Chondrocyte (in vitro differentiated cells): ENCODE measurements around the gene SLC35E3. TPM values are rescaled to one million over a fixed set of nuclear protein-coding genes. Genes with fewer than 3 reads are reported as not detected.

Source experiments
- DNase-seq: peaks from one replicate; pipeline ENCODE4 v3.0.0; 2021; ENCODE audit warnings: mixed read lengths, low spot score
- H3K27ac Mint-ChIP-seq: one replicate; pipeline ENCODE4 v1.8.0; 2021; ENCODE audit warnings: mild to moderate bottlenecking, moderate library complexity, mixed read lengths; ENCODE audit not compliant: unreplicated experiment
- H3K27me3 Mint-ChIP-seq: 2 replicates; pipeline ENCODE4 v1.8.0; 2021; ENCODE audit warnings: low read depth, mixed read lengths
- H3K36me3 Mint-ChIP-seq: 2 replicates; pipeline ENCODE4 v1.8.0; 2021; ENCODE audit warnings: low read depth, mixed read lengths
- H3K4me1 Mint-ChIP-seq: 2 replicates; pipeline ENCODE4 v1.8.0; 2021; ENCODE audit warnings: low read depth, mild to moderate bottlenecking, mixed read lengths
- H3K4me3 Mint-ChIP-seq: one replicate; pipeline ENCODE4 v1.8.0; 2021; ENCODE audit warnings: mild to moderate bottlenecking, moderate library complexity, mixed read lengths; ENCODE audit not compliant: unreplicated experiment
- H3K9me3 Mint-ChIP-seq: 2 replicates; pipeline ENCODE4 v1.8.0; 2021; ENCODE audit warnings: low read depth, mixed read lengths
- total RNA-seq: library from RNA; stranded (reverse); gene quantifications from 3 replicates; pipeline ENCODE4 v1.2.1, GENCODE V29; 2021
- TF ChIP-seq, protein P1 (sequence below): fragments of 200-600 bp; sonication (generic); IDR thresholded peaks from 2 replicates; pipeline ENCODE4 v1.5.0; 2021; ENCODE audit warnings: antibody characterized with exemption, mild to moderate bottlenecking, moderate library complexity

The SLC35E3 gene
- total RNA-seq, 1 donor from 2014 or later, result 13.6 TPM

DNA sequence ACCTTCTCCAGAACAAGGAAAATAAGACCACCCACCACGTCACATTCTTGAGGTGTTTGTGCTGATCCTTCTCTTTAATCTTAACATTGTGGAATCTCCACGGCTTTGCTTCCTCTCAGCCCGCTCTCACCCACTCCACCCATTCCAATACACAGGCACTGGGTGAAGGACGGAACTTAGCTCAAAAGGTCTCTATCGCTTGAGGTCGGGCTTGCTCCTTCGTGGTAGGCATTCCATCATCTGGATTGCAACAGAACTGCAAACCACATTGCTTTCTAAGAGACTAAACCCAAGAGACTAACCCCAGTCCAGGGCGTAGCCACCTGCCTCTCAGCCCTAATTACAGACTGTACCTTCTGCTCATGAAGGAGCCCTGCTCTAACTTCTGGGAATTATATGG, 38.0 kb downstream of the SLC35E3 start:
- H3K4me1 Mint-ChIP-seq, result peaks cover 6% of the 10 kb centered on the region
- H3K36me3 Mint-ChIP-seq, result no peaks in the 10 kb centered on the region
- H3K27ac Mint-ChIP-seq, result no peak overlapping the region
- no peaks in the 10 kb centered on the region for H3K9me3 Mint-ChIP-seq
- H3K4me3 Mint-ChIP-seq, result no peak overlapping the region
- H3K27me3 Mint-ChIP-seq, result no peaks in the 10 kb centered on the region
- TF ChIP-seq, protein P1, sequence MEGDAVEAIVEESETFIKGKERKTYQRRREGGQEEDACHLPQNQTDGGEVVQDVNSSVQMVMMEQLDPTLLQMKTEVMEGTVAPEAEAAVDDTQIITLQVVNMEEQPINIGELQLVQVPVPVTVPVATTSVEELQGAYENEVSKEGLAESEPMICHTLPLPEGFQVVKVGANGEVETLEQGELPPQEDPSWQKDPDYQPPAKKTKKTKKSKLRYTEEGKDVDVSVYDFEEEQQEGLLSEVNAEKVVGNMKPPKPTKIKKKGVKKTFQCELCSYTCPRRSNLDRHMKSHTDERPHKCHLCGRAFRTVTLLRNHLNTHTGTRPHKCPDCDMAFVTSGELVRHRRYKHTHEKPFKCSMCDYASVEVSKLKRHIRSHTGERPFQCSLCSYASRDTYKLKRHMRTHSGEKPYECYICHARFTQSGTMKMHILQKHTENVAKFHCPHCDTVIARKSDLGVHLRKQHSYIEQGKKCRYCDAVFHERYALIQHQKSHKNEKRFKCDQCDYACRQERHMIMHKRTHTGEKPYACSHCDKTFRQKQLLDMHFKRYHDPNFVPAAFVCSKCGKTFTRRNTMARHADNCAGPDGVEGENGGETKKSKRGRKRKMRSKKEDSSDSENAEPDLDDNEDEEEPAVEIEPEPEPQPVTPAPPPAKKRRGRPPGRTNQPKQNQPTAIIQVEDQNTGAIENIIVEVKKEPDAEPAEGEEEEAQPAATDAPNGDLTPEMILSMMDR, result no peak
- no peak for DNase-seq

DNA sequence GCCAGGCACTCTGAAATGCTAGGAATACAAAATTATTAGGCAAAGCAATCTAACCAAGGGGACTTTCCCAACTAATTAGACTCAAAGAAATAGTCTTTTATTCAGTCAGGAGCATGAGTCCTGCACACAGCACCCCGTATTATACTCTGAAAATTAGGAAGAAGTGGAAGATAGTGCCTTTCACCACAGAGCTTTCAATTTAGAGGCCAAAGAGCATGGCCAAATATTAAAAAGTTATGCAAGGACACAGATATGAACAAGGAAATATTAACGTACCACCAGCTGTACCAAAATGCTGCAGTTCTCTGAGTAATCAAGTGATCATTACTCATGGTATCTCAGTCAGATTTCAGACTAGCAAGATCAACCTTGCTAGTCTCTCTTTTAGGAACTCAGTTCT, 39.4 kb downstream of the SLC35E3 start:
- DNase-seq, result no peak
- Mint-ChIP-seq H3K36me3 (no peaks in the 10 kb centered on the region), H3K9me3 (no peaks in the 10 kb centered on the region), H3K27ac (no peak overlapping the region), H3K4me1 (peaks cover 6% of the 10 kb centered on the region), H3K27me3 (no peaks in the 10 kb centered on the region), H3K4me3 (no peak overlapping the region)
- TF ChIP-seq, protein P1, result no peak

DNA sequence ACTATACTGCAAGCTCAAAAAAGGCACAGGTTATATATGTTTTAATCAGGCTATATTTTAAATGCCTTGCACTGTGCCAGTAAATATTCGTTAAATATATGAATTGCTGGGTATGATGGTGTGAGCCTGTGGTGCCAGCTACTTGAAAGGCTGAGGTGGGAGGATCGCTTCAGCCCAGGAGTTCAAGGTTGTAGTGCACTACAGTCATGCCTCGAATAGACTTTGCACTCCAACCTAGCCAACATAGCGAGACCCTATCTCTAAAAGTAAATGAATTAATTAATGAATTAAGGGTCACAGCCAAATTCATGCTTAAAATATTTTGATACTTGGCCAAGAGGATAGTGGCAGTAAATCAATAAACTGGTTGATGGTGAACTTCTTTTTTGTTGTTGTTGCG, 39.8 kb downstream of the SLC35E3 start:
- no peak for DNase-seq
- Mint-ChIP-seq H3K27me3 (no peaks in the 10 kb centered on the region), H3K4me3 (no peak overlapping the region), H3K4me1 (peaks cover 6% of the 10 kb centered on the region), H3K9me3 (no peaks in the 10 kb centered on the region), H3K36me3 (no peaks in the 10 kb centered on the region), H3K27ac (no peak overlapping the region)
- TF ChIP-seq, protein P1, result no peak

DNA sequence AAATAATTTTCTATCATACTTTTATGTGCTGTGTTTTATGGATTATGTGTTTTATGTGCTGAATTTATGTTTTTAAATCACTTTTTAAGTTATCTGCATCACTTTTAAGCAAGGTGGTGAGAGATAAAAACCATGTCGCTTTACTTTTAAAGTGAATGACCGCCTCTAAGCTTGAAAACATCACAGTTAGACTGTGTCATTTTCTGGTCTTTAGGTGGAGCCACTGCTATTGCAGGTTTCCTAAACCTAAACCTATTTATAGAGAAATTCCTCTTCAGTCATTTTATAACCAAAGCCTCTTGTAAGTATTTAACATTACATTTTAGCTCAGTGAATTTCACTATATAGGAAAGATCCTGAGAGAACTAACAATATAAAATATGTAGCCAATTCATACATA, 41.0 kb downstream of the SLC35E3 start:
- no peaks in the 10 kb centered on the region for H3K9me3 Mint-ChIP-seq
- no peak overlapping the region for H3K4me3 Mint-ChIP-seq
- H3K36me3 Mint-ChIP-seq, result no peaks in the 10 kb centered on the region
- TF ChIP-seq, protein P1, result peak; percentile 41
- DNase-seq, result no peak
- H3K27me3 Mint-ChIP-seq, result no peaks in the 10 kb centered on the region
- peak overlapping the region; percentile 0 for H3K27ac Mint-ChIP-seq
- H3K4me1 Mint-ChIP-seq, result peaks cover 6% of the 10 kb centered on the region

DNA sequence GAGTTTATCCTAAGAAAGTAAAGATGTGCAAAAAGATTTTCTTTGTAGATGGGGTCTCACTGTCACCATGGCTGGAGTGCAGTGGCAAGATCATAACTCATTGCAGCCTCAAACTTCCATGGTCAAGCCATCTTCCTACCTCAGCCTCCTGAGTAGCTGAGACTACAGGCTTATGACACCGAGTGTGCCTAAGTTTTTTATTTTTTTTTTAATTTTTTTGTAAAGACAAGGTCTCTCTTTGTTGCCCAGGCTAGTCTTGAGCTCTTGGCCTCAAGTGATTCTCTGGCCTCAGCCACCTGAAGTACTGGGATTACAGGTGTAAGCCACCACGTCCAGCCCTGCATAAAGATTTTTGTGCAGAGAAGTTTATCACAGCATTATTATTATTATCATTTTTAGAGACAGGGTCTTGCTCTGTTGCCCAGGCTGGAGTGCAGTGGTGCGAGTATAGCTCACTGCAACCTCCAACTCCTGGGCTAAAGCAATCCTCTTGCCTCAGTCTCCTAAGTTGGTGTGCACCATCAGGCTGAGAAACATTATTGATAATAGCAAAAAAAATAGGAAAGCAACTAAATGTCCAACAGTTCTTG, 42.7 kb downstream of the SLC35E3 start:
- no peak overlapping the region for H3K4me3 Mint-ChIP-seq
- no peaks in the 10 kb centered on the region for H3K27me3 Mint-ChIP-seq
- TF ChIP-seq, protein P1, result no peak
- no peaks in the 10 kb centered on the region for H3K36me3 Mint-ChIP-seq
- no peak overlapping the region for H3K27ac Mint-ChIP-seq
- H3K4me1 Mint-ChIP-seq, result peaks cover 6% of the 10 kb centered on the region
- no peak for DNase-seq
- H3K9me3 Mint-ChIP-seq, result no peaks in the 10 kb centered on the region
